H9 (cell line): ENCODE data around the gene MEN1. TPM values are rescaled to one million over a fixed set of nuclear protein-coding genes. Genes with fewer than 3 reads are reported as not detected.

ENCODE experiments used
- DNase-seq: peaks from one replicate; pipeline ENCODE4 v3.0.0-alpha.2; 2017
- H2AFZ ChIP-seq: one replicate; pipeline ENCODE4 v1.6.1; 2013; ENCODE audit warnings: mild to moderate bottlenecking, low read length, control low read depth, moderate library complexity
- H2AK5ac ChIP-seq: 2 replicates; pipeline ENCODE4 v1.6.1; 2013; ENCODE audit warnings: low read length, control low read depth, mixed read lengths; ENCODE audit not compliant: insufficient read length
- H2BK120ac ChIP-seq: one replicate; pipeline ENCODE4 v1.6.1; 2013; ENCODE audit warnings: low read depth, mild to moderate bottlenecking, low read length, control low read depth, inconsistent platforms; ENCODE audit not compliant: poor library complexity, severe bottlenecking
- H2BK12ac ChIP-seq: 2 replicates; pipeline ENCODE4 v1.6.1; 2013; ENCODE audit warnings: low read length, control low read depth, mixed read lengths, low read depth; ENCODE audit not compliant: insufficient read length
- H2BK15ac ChIP-seq: 2 replicates; pipeline ENCODE4 v1.6.1; 2013; ENCODE audit warnings: low read depth, low read length, control low read depth
- H2BK20ac ChIP-seq: one replicate; pipeline ENCODE4 v1.6.1; 2013; ENCODE audit warnings: low read depth, mild to moderate bottlenecking, low read length, control low read depth, inconsistent platforms; ENCODE audit not compliant: poor library complexity, severe bottlenecking
- H2BK5ac ChIP-seq: 2 replicates; pipeline ENCODE4 v1.6.1; 2013; ENCODE audit warnings: low read length, control low read depth, mixed read lengths; ENCODE audit not compliant: insufficient read length
- H3K14ac ChIP-seq: 2 replicates; pipeline ENCODE4 v1.6.1; 2013; ENCODE audit warnings: low read length, control low read depth; ENCODE audit not compliant: insufficient read depth
- H3K18ac ChIP-seq: 2 replicates; pipeline ENCODE4 v1.6.1; 2013; ENCODE audit warnings: low read depth, mild to moderate bottlenecking, mixed read lengths, low read length, control low read depth; ENCODE audit not compliant: insufficient read length
- H3K23ac ChIP-seq: 2 replicates; pipeline ENCODE4 v1.6.1; 2013; ENCODE audit warnings: low read length, control low read depth, mixed read lengths, low read depth; ENCODE audit not compliant: insufficient read length
- H3K23me2 ChIP-seq: 2 replicates; pipeline ENCODE4 v1.6.1; 2013; ENCODE audit warnings: low read depth, mild to moderate bottlenecking, mixed read lengths, low read length, control low read depth; ENCODE audit not compliant: insufficient read length, poor library complexity, severe bottlenecking
- H3K27ac ChIP-seq: 2 replicates; pipeline ENCODE4 v1.5.1; 2013; ENCODE audit warnings: low read length, control low read depth, mixed read lengths, low read depth; ENCODE audit not compliant: insufficient read length
- H3K27me3 ChIP-seq: 2 replicates; pipeline ENCODE4 v1.6.1; 2013; ENCODE audit warnings: low read length, control low read depth, inconsistent platforms; ENCODE audit not compliant: insufficient read depth
- H3K4ac ChIP-seq: 2 replicates; pipeline ENCODE4 v1.6.1; 2013; ENCODE audit warnings: low read depth, mild to moderate bottlenecking, control low read depth, inconsistent platforms, low read length, moderate library complexity
- H3K4me1 ChIP-seq: 2 replicates; pipeline ENCODE4 v1.6.1; 2013; ENCODE audit warnings: low read length, control low read depth, inconsistent platforms; ENCODE audit not compliant: insufficient read depth
- H3K4me2 ChIP-seq: 2 replicates; pipeline ENCODE4 v1.6.1; 2013; ENCODE audit warnings: low read length, control low read depth, mixed read lengths; ENCODE audit not compliant: insufficient read length, insufficient read depth
- H3K56ac ChIP-seq: 2 replicates; pipeline ENCODE4 v1.6.1; 2013; ENCODE audit warnings: low read depth, mild to moderate bottlenecking, mixed read lengths, low read length, control low read depth; ENCODE audit not compliant: insufficient read length
- H3K79me1 ChIP-seq: 2 replicates; pipeline ENCODE4 v1.6.1; 2013; ENCODE audit warnings: low read depth, mild to moderate bottlenecking, moderate library complexity, low read length, control low read depth, inconsistent platforms; ENCODE audit not compliant: insufficient read depth, poor library complexity, severe bottlenecking
- H3K79me2 ChIP-seq: 2 replicates; pipeline ENCODE4 v1.6.1; 2013; ENCODE audit warnings: low read length, control low read depth, inconsistent platforms; ENCODE audit not compliant: insufficient read depth
- H3K9ac ChIP-seq: 2 replicates; pipeline ENCODE4 v1.6.1; 2013; ENCODE audit warnings: low read length, control low read depth, mixed read lengths; ENCODE audit not compliant: insufficient read length; ENCODE audit errors: extremely low read depth
- H3K9me3 ChIP-seq: one replicate; pipeline ENCODE4 v1.6.1; 2013; ENCODE audit warnings: low read depth, low read length, inconsistent platforms; ENCODE audit not compliant: control insufficient read depth
- H3T11ph ChIP-seq: one replicate; pipeline ENCODE4 v1.6.1; 2013; ENCODE audit warnings: mild to moderate bottlenecking, low read length, control low read depth, inconsistent platforms
- H4K20me1 ChIP-seq: one replicate; pipeline ENCODE4 v1.6.1; 2013; ENCODE audit not compliant: control insufficient read depth, insufficient read length, insufficient read depth
- H4K5ac ChIP-seq: 2 replicates; pipeline ENCODE4 v1.6.1; 2013; ENCODE audit warnings: low read depth, mild to moderate bottlenecking, mixed read lengths, low read length, control low read depth; ENCODE audit not compliant: insufficient read length
- H4K8ac ChIP-seq: replicated peaks from 2 replicates; pipeline ENCODE4 v1.6.1; 2013; ENCODE audit warnings: low read length, control low read depth, mixed read lengths, low read depth; ENCODE audit not compliant: insufficient read length
- H4K91ac ChIP-seq: 2 replicates; pipeline ENCODE4 v1.6.1; 2013; ENCODE audit warnings: low read depth, mild to moderate bottlenecking, moderate library complexity, mixed read lengths, low read length, control low read depth; ENCODE audit not compliant: insufficient read length
- H3K27ac Mint-ChIP-seq, 3 experiments: 2 replicates in 2 of 3; 3 replicates in 1 of 3; pipeline ENCODE4 v1.8.0; 2020 to 2021; ENCODE audit warnings: mixed read lengths in 3 of 3, mild to moderate bottlenecking in 1 of 3, moderate library complexity in 1 of 3
- H3K27me3 Mint-ChIP-seq: 2 replicates; pipeline ENCODE4 v1.8.0; 2021; ENCODE audit warnings: low read depth, mild to moderate bottlenecking, moderate library complexity, mixed read lengths
- H3K36me3 Mint-ChIP-seq, 3 experiments: 2 replicates in 2 of 3; 3 replicates in 1 of 3; pipeline ENCODE4 v1.8.0; 2020 to 2021; ENCODE audit warnings: low read depth in 3 of 3, mixed read lengths in 3 of 3; ENCODE audit not compliant: insufficient read depth in 1 of 3
- H3K4me1 Mint-ChIP-seq, 2 experiments: 2 replicates each; pipeline ENCODE4 v1.8.0; 2020; ENCODE audit warnings: mixed read lengths in 2 of 2
- H3K4me3 Mint-ChIP-seq, 2 experiments: 2 replicates in 1 of 2; 3 replicates in 1 of 2; pipeline ENCODE4 v1.8.0; 2020 to 2021; ENCODE audit warnings: mild to moderate bottlenecking in 2 of 2, mixed read lengths in 2 of 2, moderate library complexity in 1 of 2
- H3K9me3 Mint-ChIP-seq, 2 experiments: 2 replicates in 1 of 2; 3 replicates in 1 of 2; pipeline ENCODE4 v1.8.0; 2020; ENCODE audit warnings: mild to moderate bottlenecking in 2 of 2, mixed read lengths in 2 of 2, moderate library complexity in 1 of 2
- WGBS: extraction: QIAGEN DNeasy Blood & Tissue Kit; methylation state at CpG from one replicate; pipeline ENCODE4 v1.1.7; 2013; ENCODE audit warnings: missing lambda C conversion rate, low lambda C conversion rate, mixed read lengths; ENCODE audit not compliant: insufficient read length; ENCODE audit errors: extremely low coverage; 5-methylcytosine and 5-hydroxymethylcytosine counted together
- total RNA-seq: library from RNA; stranded (reverse); gene quantifications from 2 replicates; pipeline ENCODE4 v1.2.1, GENCODE V29; 2021
- TF ChIP-seq, protein P1 (sequence below): fragments of 200-600 bp; sonication (generic); conservative IDR thresholded peaks from 3 replicates; pipeline ENCODE4 v1.8.0; 2021; ENCODE audit warnings: antibody characterized with exemption, mild to moderate bottlenecking

MEN1 gene
- total RNA-seq, 1 experiment from 2014 or later: 49.9 TPM

DNA sequence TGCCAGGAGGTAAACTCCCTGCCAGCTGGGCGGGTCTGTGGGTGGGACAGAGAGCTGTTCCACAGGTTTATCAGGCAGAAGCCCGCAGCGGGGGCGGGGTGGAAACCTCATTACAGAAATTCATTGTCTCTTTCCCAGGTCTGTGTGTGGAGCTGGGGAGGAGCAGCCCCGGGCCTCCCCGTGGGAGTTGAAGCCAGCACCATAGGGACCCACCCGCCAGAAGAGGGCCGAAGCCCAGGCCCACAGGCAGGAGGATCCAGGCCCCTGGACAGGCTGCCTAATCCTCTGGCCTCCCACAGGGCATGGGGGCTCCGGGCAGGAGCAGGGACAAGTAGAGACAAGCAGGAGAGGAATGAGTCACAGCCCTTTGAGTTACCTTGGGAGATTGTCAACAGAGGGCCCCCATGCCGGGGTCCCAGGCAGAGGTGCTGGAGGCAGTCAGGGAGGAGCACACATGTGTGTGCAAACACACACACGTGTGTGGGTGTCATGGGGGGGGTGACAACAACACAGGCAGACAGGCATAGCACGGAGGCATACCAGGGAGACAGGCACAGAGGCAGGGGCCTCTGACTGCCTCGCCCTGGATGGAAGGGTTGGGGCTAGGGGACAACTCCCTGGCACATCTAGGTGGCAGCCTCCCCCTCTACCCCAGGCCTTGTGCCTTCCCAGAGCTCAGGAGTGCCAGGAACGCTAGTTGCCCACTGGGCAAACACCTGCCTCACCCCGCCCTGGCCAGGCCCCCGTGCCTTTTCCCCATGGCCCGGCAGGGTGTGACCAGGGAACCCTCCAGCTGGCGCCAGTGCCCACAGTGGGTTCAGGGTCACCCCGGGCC lies 32.7 kb upstream of the MEN1 start:
- Histone ChIP-seq H3K27me3 (no peaks in the 10 kb centered on the region), H3K23me2 (peaks cover 6% of the 10 kb centered on the region), H2BK12ac (no peak overlapping the region), H3K14ac (no peak overlapping the region), H3K4ac (no peak overlapping the region), H3K79me1 (no peaks in the 10 kb centered on the region), H4K5ac (no peak overlapping the region), H2BK5ac (no peak overlapping the region), H3K18ac (no peak overlapping the region), H3K23ac (no peak overlapping the region), H3K4me2 (no peak overlapping the region), H2BK15ac (no peak overlapping the region), H3K56ac (no peak overlapping the region), H2BK120ac (no peak overlapping the region), H4K20me1 (no peaks in the 10 kb centered on the region), H2AFZ (no peak overlapping the region), H2BK20ac (no peak overlapping the region), H2AK5ac (no peak overlapping the region), H3K4me1 (no peaks in the 10 kb centered on the region), H4K91ac (no peak overlapping the region), H3K9me3 (no peaks in the 10 kb centered on the region), H3T11ph (no peak overlapping the region), H3K27ac (no peak overlapping the region), H4K8ac (no peak overlapping the region), H3K9ac (no peak overlapping the region), H3K79me2 (no peaks in the 10 kb centered on the region)
- H3K36me3 Mint-ChIP-seq: peaks cover 0 to 17% (median 5%) of the 10 kb centered on the region in 3 experiments; a peak in 5 of 7 replicates
- H3K27ac Mint-ChIP-seq: peak overlapping the region; percentile 32 to 98 (median 84); a peak in 6 of 7 replicates
- no peaks in the 10 kb centered on the region; a peak in 2 of 5 replicates for H3K9me3 Mint-ChIP-seq
- peaks cover 25 to 34% of the 10 kb centered on the region in 2 experiments for H3K4me1 Mint-ChIP-seq
- H3K4me3 Mint-ChIP-seq: peak overlapping the region; percentile 80 to 89
- peaks cover 2% of the 10 kb centered on the region for H3K27me3 Mint-ChIP-seq
- WGBS: no CpG with 5 or more reads among the region's 19 CpGs
- TF ChIP-seq, protein P1, sequence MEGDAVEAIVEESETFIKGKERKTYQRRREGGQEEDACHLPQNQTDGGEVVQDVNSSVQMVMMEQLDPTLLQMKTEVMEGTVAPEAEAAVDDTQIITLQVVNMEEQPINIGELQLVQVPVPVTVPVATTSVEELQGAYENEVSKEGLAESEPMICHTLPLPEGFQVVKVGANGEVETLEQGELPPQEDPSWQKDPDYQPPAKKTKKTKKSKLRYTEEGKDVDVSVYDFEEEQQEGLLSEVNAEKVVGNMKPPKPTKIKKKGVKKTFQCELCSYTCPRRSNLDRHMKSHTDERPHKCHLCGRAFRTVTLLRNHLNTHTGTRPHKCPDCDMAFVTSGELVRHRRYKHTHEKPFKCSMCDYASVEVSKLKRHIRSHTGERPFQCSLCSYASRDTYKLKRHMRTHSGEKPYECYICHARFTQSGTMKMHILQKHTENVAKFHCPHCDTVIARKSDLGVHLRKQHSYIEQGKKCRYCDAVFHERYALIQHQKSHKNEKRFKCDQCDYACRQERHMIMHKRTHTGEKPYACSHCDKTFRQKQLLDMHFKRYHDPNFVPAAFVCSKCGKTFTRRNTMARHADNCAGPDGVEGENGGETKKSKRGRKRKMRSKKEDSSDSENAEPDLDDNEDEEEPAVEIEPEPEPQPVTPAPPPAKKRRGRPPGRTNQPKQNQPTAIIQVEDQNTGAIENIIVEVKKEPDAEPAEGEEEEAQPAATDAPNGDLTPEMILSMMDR: no peak
- no peak for DNase-seq
